Glomerular visceral epithelial cell (primary cell): ENCODE measurements around the gene NFE2.

Experiments used
- DNase-seq: peaks from one replicate; pipeline ENCODE4 v3.0.0-alpha.2; 2016; ENCODE audit errors: extremely low spot score

NFE2 gene

GRCh38 chr12:54249489-54249888, 51.3 kb downstream of the NFE2 start:
- no peak for DNase-seq

- DNase-seq = no peak
These were observed 54.7 kb downstream of the NFE2 start for GRCh38 chr12:54246011-54246641.
